ENCODE results near the gene TMEM121B. TPM values are rescaled to one million over a fixed set of nuclear protein-coding genes. Genes with fewer than 3 reads are reported as not detected.

The TMEM121B gene
- total RNA-seq, 4 donors from 2014 or later = 0.76 to 1.9 (median 1.6) TPM

- Histone ChIP-seq H3K27ac (no peak overlapping the region), H3K27me3 (peaks cover 36% of the 10 kb centered on the region), H3K4me3 (no peak overlapping the region), H3K4me1 (peaks cover 47% of the 10 kb centered on the region), H3K9me3 (no peaks in the 10 kb centered on the region), H3K36me3 (no peaks in the 10 kb centered on the region)
- 75% methylated on average over 4 of the region's 4 CpGs for WGBS
- TF ChIP-seq POLR2AphosphoS5 (IDR thresholded peaks at IDR 0.05) (no peak), EP300 (IDR thresholded peaks at IDR 0.05) (no peak), CTCF (IDR thresholded peaks at IDR 0.05) (no peak), POLR2A (IDR thresholded peaks at IDR 0.05) (no peak)
- no peak for DNase-seq (ENCODE audit: low spot score in 2 of 2)
Measured at GRCh38 chr22:17118342-17118741, 2.8 kb downstream of the TMEM121B start.

- Histone ChIP-seq H3K27me3 (peaks cover 33% of the 10 kb centered on the region), H3K9me3 (no peaks in the 10 kb centered on the region), H3K4me3 (no peak overlapping the region), H3K27ac (no peak overlapping the region), H3K36me3 (no peaks in the 10 kb centered on the region), H3K4me1 (peaks cover 47% of the 10 kb centered on the region)
- 50% methylated on average over 4 of the region's 4 CpGs for WGBS
- TF ChIP-seq POLR2AphosphoS5 (IDR thresholded peaks at IDR 0.05) = no peak
- TF ChIP-seq POLR2A (IDR thresholded peaks at IDR 0.05) = no peak
- TF ChIP-seq EP300 (IDR thresholded peaks at IDR 0.05) = no peak
- no peak for TF ChIP-seq CTCF (IDR thresholded peaks at IDR 0.05)
- no peak for DNase-seq (ENCODE audit: low spot score in 2 of 2)
Measured at GRCh38 chr22:17117890-17118289, 3.3 kb downstream of the TMEM121B start.

- H3K36me3 ChIP-seq = no peaks in the 10 kb centered on the region
- DNase-seq (ENCODE audit: low spot score in 2 of 2) = no peak
- no peaks in the 10 kb centered on the region for H3K9me3 ChIP-seq
- WGBS = 82% methylated on average over 3 of the region's 3 CpGs
- peaks cover 47% of the 10 kb centered on the region for H3K4me1 ChIP-seq
- no peak overlapping the region for H3K27ac ChIP-seq
- H3K27me3 ChIP-seq = peaks cover 31% of the 10 kb centered on the region
- TF ChIP-seq EP300 (IDR thresholded peaks at IDR 0.05) = no peak
- TF ChIP-seq POLR2AphosphoS5 (IDR thresholded peaks at IDR 0.05) = no peak
- TF ChIP-seq CTCF (IDR thresholded peaks at IDR 0.05) = no peak
- no peak for TF ChIP-seq POLR2A (IDR thresholded peaks at IDR 0.05)
- no peak overlapping the region for H3K4me3 ChIP-seq
Measured at GRCh38 chr22:17117400-17117799, 3.8 kb downstream of the TMEM121B start.

- TF ChIP-seq CTCF (IDR thresholded peaks at IDR 0.05) (no peak), POLR2AphosphoS5 (IDR thresholded peaks at IDR 0.05) (no peak)
- Histone ChIP-seq H3K9me3 (no peaks in the 10 kb centered on the region), H3K4me1 (peaks cover 46% of the 10 kb centered on the region), H3K27ac (no peak overlapping the region), H3K4me3 (no peak overlapping the region), H3K36me3 (no peaks in the 10 kb centered on the region), H3K27me3 (peaks cover 25% of the 10 kb centered on the region)
- WGBS = 56% methylated on average over 6 of the region's 6 CpGs
- DNase-seq (ENCODE audit: low spot score in 2 of 2) = no peak
Measured at GRCh38 chr22:17116572-17117330, 4.4 kb downstream of the TMEM121B start.

GRCh38 chr22:17115945-17116565 lies 5.1 kb downstream of the TMEM121B start:
- H3K4me3 ChIP-seq = no peak overlapping the region
- TF ChIP-seq POLR2AphosphoS5 (IDR thresholded peaks at IDR 0.05) (no peak), EP300 (IDR thresholded peaks at IDR 0.05) (no peak), CTCF (IDR thresholded peaks at IDR 0.05) (no peak), POLR2A (IDR thresholded peaks at IDR 0.05) (no peak)
- no peaks in the 10 kb centered on the region for H3K9me3 ChIP-seq
- no peak overlapping the region for H3K27ac ChIP-seq
- peaks cover 39% of the 10 kb centered on the region for H3K4me1 ChIP-seq
- no peaks in the 10 kb centered on the region for H3K36me3 ChIP-seq
- H3K27me3 ChIP-seq = peaks cover 18% of the 10 kb centered on the region
- DNase-seq (ENCODE audit: low spot score in 2 of 2) = no peak
- 31% methylated on average over 5 of the region's 5 CpGs for WGBS

All from suprapubic skin (tissue), 4 donors.